ENCODE results near the gene CST9L.

Gene CST9L

GRCh38 chr20:23605867-23606651 is 37.8 kb upstream of the CST9L start, which contains the start of gene CST9:
Gene CST9 (minus strand): TSS chr20:23605917. CDS start chr20:23605864, 53 bp downstream.
- H4K20me1 ChIP-seq, result no peaks in the 10 kb centered on the region
- H3K27me3 ChIP-seq, result no peaks in the 10 kb centered on the region
- no peak within 1 kb of the TSS for H3K9ac ChIP-seq
- TF ChIP-seq Cebpa-rat (IDR thresholded peaks at IDR 0.05), result no peak
- H3K4me2 ChIP-seq, result peak within 1 kb of the TSS; percentile 5 to 70 (median 51); a peak in 20 of 22 replicates
- no peak within 1 kb of the TSS for H3K4me3 ChIP-seq
- H3K9me3 ChIP-seq (replicated peaks in 1 of 11), result 0 out of 22 replicates have a peak, but pooled peaks cover 0 to 8% (median 0%) of the 10 kb centered on the region in 11 experiments
- peaks cover 18 to 48% (median 40%) of the 10 kb centered on the region in 10 experiments for H3K4me1 ChIP-seq
- H3K36me3 ChIP-seq, result no peaks in the 10 kb centered on the region
- H3K27ac ChIP-seq, result no peak within 1 kb of the TSS

GRCh38 chr20:23604306-23604705 is 36.0 kb upstream of the CST9L start:
- Histone ChIP-seq H3K4me1 (peaks cover 18 to 48% (median 40%) of the 10 kb centered on the region in 10 experiments), H4K20me1 (no peaks in the 10 kb centered on the region), H3K27me3 (no peaks in the 10 kb centered on the region), H3K9ac (no peak overlapping the region), H3K4me3 (no peak overlapping the region), H3K27ac (no peak overlapping the region), H3K36me3 (no peaks in the 10 kb centered on the region), H3K4me2 (peak overlapping the region in 6 of 11 experiments; percentile 34 to 68 (median 51); a peak in 11 of 22 replicates), H3K9me3 (replicated peaks in 1 of 11) (0 out of 22 replicates have a peak, but pooled peaks cover 0 to 8% (median 0%) of the 10 kb centered on the region in 11 experiments)
- no peak for TF ChIP-seq Cebpa-rat (IDR thresholded peaks at IDR 0.05)

- no peak overlapping the region for H3K9ac ChIP-seq
- TF ChIP-seq Cebpa-rat (IDR thresholded peaks at IDR 0.05), result no peak
- peaks cover 18 to 47% (median 39%) of the 10 kb centered on the region in 10 experiments for H3K4me1 ChIP-seq
- H3K27me3 ChIP-seq, result no peaks in the 10 kb centered on the region
- H3K27ac ChIP-seq, result peak overlapping the region in 2 of 11 experiments; percentile 15 to 57; a peak in 4 of 22 replicates
- H3K4me2 ChIP-seq, result peak overlapping the region; percentile 34 to 71 (median 54)
- H4K20me1 ChIP-seq, result no peaks in the 10 kb centered on the region
- no peaks in the 10 kb centered on the region for H3K36me3 ChIP-seq
- H3K9me3 ChIP-seq (replicated peaks in 1 of 11), result 0 out of 22 replicates have a peak, but pooled peaks cover 0 to 8% (median 0%) of the 10 kb centered on the region in 11 experiments
- no peak overlapping the region for H3K4me3 ChIP-seq
Observed at GRCh38 chr20:23603321-23603720, 35.0 kb upstream of the CST9L start.

GRCh38 chr20:23602699-23603098 is 34.4 kb upstream of the CST9L start:
- Histone ChIP-seq H3K36me3 (no peaks in the 10 kb centered on the region), H4K20me1 (no peaks in the 10 kb centered on the region), H3K27me3 (no peaks in the 10 kb centered on the region), H3K4me2 (peak overlapping the region; percentile 34 to 71 (median 54)), H3K27ac (peak overlapping the region in 4 of 11 experiments; percentile 15 to 57 (median 42); a peak in 7 of 22 replicates), H3K4me3 (no peak overlapping the region), H3K9me3 (replicated peaks in 1 of 11) (0 out of 22 replicates have a peak, but pooled peaks cover 0 to 8% (median 0%) of the 10 kb centered on the region in 11 experiments), H3K9ac (no peak overlapping the region), H3K4me1 (peaks cover 18 to 42% (median 38%) of the 10 kb centered on the region in 10 experiments)
- no peak for TF ChIP-seq Cebpa-rat (IDR thresholded peaks at IDR 0.05)

- H3K4me3 ChIP-seq, result no peak overlapping the region
- no peaks in the 10 kb centered on the region for H3K27me3 ChIP-seq
- H3K36me3 ChIP-seq, result no peaks in the 10 kb centered on the region
- H3K9ac ChIP-seq, result no peak overlapping the region
- no peaks in the 10 kb centered on the region for H4K20me1 ChIP-seq
- TF ChIP-seq Cebpa-rat (IDR thresholded peaks at IDR 0.05), result no peak
- 0 out of 22 replicates have a peak, but pooled peaks cover 0 to 8% (median 0%) of the 10 kb centered on the region in 11 experiments for H3K9me3 ChIP-seq (replicated peaks in 1 of 11)
- peak overlapping the region in 4 of 11 experiments; percentile 15 to 57 (median 42); a peak in 6 of 22 replicates for H3K27ac ChIP-seq
- peak overlapping the region; percentile 34 to 71 (median 54); a peak in 20 of 22 replicates for H3K4me2 ChIP-seq
- H3K4me1 ChIP-seq, result peaks cover 18 to 37% (median 34%) of the 10 kb centered on the region in 10 experiments
Observed at GRCh38 chr20:23602241-23602640, 34.0 kb upstream of the CST9L start.

- Histone ChIP-seq H3K27ac (no peak overlapping the region), H3K36me3 (no peaks in the 10 kb centered on the region), H3K4me2 (peak overlapping the region in 4 of 11 experiments; percentile 50 to 71 (median 62); a peak in 6 of 22 replicates), H3K4me1 (peaks cover 18 to 32% (median 28%) of the 10 kb centered on the region in 10 experiments), H3K4me3 (no peak overlapping the region), H3K9ac (no peak overlapping the region), H3K9me3 (replicated peaks in 1 of 11) (0 out of 22 replicates have a peak, but pooled peaks cover 0 to 8% (median 0%) of the 10 kb centered on the region in 11 experiments), H4K20me1 (no peaks in the 10 kb centered on the region), H3K27me3 (no peaks in the 10 kb centered on the region)
- TF ChIP-seq Cebpa-rat (IDR thresholded peaks at IDR 0.05), result no peak
Observed at GRCh38 chr20:23601715-23602114, 33.4 kb upstream of the CST9L start.

- Histone ChIP-seq H3K4me3 (no peak overlapping the region), H3K36me3 (no peaks in the 10 kb centered on the region), H3K4me1 (peaks cover 14 to 17% (median 16%) of the 10 kb centered on the region in 10 experiments), H3K9me3 (replicated peaks in 1 of 11) (0 out of 22 replicates have a peak, but pooled peaks cover 0 to 8% (median 0%) of the 10 kb centered on the region in 11 experiments), H3K4me2 (no peak overlapping the region), H4K20me1 (no peaks in the 10 kb centered on the region), H3K9ac (no peak overlapping the region), H3K27ac (no peak overlapping the region), H3K27me3 (no peaks in the 10 kb centered on the region)
- TF ChIP-seq Cebpa-rat (IDR thresholded peaks at IDR 0.05), result no peak
Observed at GRCh38 chr20:23598481-23598880, 30.2 kb upstream of the CST9L start.

- Histone ChIP-seq H3K36me3 (no peaks in the 10 kb centered on the region), H3K4me3 (no peak overlapping the region), H4K20me1 (no peaks in the 10 kb centered on the region), H3K9me3 (replicated peaks in 1 of 11) (no peaks in the 10 kb centered on the region), H3K9ac (no peak overlapping the region), H3K27ac (no peak overlapping the region), H3K4me1 (no peaks in the 10 kb centered on the region; a peak in 2 of 20 replicates), H3K4me2 (no peak overlapping the region), H3K27me3 (no peaks in the 10 kb centered on the region)
- no peak for TF ChIP-seq Cebpa-rat (IDR thresholded peaks at IDR 0.05)
Observed at GRCh38 chr20:23596579-23597250, 28.4 kb upstream of the CST9L start.

- Histone ChIP-seq H3K9me3 (replicated peaks in 1 of 11) (no peaks in the 10 kb centered on the region), H3K27me3 (no peaks in the 10 kb centered on the region), H3K4me2 (no peak overlapping the region), H3K36me3 (no peaks in the 10 kb centered on the region), H3K27ac (no peak overlapping the region), H3K4me3 (no peak overlapping the region), H4K20me1 (no peaks in the 10 kb centered on the region), H3K9ac (no peak overlapping the region), H3K4me1 (no peaks in the 10 kb centered on the region; a peak in 1 of 20 replicates)
- no peak for TF ChIP-seq Cebpa-rat (IDR thresholded peaks at IDR 0.05)
Observed at GRCh38 chr20:23595941-23596340, 27.7 kb upstream of the CST9L start.
